HEK293 (cell line): ENCODE data around the gene RABGGTA.

Experiments
- HOXA7 ChIP-seq: sonication (generic); formaldehyde crosslinking; IDR thresholded peaks from 2 replicates; pipeline ENCODE4 v1.8.1; 2022; ENCODE audit warnings: missing genetic modification reagents, borderline replicate concordance
- MEIS1 ChIP-seq: sonication (generic); formaldehyde crosslinking; IDR thresholded peaks from 2 replicates; pipeline ENCODE4 v1.8.1; 2022; ENCODE audit warnings: missing genetic modification reagents, mild to moderate bottlenecking, borderline replicate concordance
- SCRT2 ChIP-seq: fragments of 450-650 bp; formaldehyde crosslinking; IDR thresholded peaks from 2 replicates; pipeline ENCODE4 v1.5.1; 2016; ENCODE audit warnings: missing biosample characterization, missing genetic modification characterization
- ZNF202 ChIP-seq: fragments of 450-650 bp; formaldehyde crosslinking; IDR thresholded peaks from 2 replicates; pipeline ENCODE4 v1.5.1; 2016; ENCODE audit warnings: missing biosample characterization, missing genetic modification characterization, borderline replicate concordance
- ZNF324 ChIP-seq: fragments of 450-650 bp; formaldehyde crosslinking; IDR thresholded peaks from 2 replicates; pipeline ENCODE4 v1.5.1; 2016; ENCODE audit warnings: missing biosample characterization, missing genetic modification characterization
- ZNF335 ChIP-seq: fragments of 450-650 bp; formaldehyde crosslinking; conservative IDR thresholded peaks from 2 replicates; pipeline ENCODE4 v1.5.1; 2016; ENCODE audit warnings: missing biosample characterization, missing genetic modification characterization
- ZNF426 ChIP-seq: fragments of 450-650 bp; formaldehyde crosslinking; IDR thresholded peaks from 2 replicates; pipeline ENCODE4 v1.5.1; 2017; ENCODE audit warnings: missing biosample characterization, missing genetic modification characterization, mild to moderate bottlenecking, inconsistent platforms, moderate library complexity
- ZNF670 ChIP-seq: fragments of 450-650 bp; formaldehyde crosslinking; IDR thresholded peaks from 2 replicates; pipeline ENCODE4 v1.5.1; 2016; ENCODE audit warnings: missing biosample characterization, missing genetic modification characterization, low read depth
- TF ChIP-seq, protein P1 (sequence below): fragments of 450-650 bp; formaldehyde crosslinking; IDR thresholded peaks from 2 replicates; pipeline ENCODE4 v1.5.1; 2016; ENCODE audit warnings: missing biosample characterization, missing genetic modification characterization
- TF ChIP-seq, protein P2 (sequence below): fragments of 450-650 bp; formaldehyde crosslinking; IDR thresholded peaks from 2 replicates; pipeline ENCODE4 v1.5.1; 2017; ENCODE audit warnings: missing biosample characterization, mild to moderate bottlenecking, missing genetic modification characterization, moderate library complexity
- TF ChIP-seq, protein P3 (sequence below): fragments of 450-650 bp; formaldehyde crosslinking; IDR thresholded peaks from 2 replicates; pipeline ENCODE4 v1.5.1; 2016; ENCODE audit warnings: missing biosample characterization, missing genetic modification characterization
- TF ChIP-seq, protein P4 (sequence below): fragments of 450-650 bp; formaldehyde crosslinking; IDR thresholded peaks from 2 replicates; pipeline ENCODE4 v1.5.1; 2016; ENCODE audit warnings: missing biosample characterization, missing genetic modification characterization
- TF ChIP-seq, protein P5 (sequence below): fragments of 450-650 bp; IDR thresholded peaks from 2 replicates; pipeline ENCODE4 v1.5.1; 2018; ENCODE audit warnings: missing biosample characterization, mild to moderate bottlenecking, missing genetic modification characterization
- TF ChIP-seq, protein P6 (sequence below): fragments of 450-650 bp; formaldehyde crosslinking; IDR thresholded peaks from 2 replicates; pipeline ENCODE4 v1.5.1; 2017; ENCODE audit warnings: missing biosample characterization, missing genetic modification characterization

DNA sequence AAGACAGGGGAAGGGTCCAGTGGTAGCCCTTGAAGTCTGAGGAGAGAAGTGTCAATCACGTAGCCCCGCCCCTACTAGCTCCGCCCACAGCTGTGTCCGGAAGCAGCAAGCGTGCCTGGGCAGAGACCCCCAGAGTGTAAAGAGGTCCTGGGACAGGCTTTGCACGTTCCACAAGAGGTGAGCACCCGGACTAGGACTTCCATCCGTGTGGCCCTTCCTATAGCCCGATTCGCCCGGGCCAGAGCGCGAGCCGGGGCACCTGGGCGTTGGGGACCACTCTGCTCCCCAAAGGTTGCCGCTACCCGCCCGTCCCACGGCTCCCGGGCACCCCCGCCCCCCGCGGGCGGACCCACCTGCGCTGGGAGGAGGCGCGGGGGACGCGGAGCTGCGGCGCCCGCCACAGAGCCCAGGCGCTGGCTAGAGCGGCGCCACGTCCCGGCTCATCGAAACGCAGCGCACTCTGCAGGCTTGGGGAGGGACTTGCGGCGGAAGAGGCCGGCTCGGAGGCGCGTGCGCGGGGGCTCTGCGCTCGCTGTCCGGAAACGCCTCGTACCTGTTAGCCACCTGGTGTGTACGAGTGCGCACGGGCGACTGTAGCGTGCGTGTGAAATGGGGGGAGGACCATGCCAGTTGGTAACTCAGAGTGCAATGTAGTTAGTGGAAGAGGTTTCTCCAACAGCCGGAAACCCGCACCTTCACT is at the start of gene RABGGTA:
- TF ChIP-seq, protein P1, sequence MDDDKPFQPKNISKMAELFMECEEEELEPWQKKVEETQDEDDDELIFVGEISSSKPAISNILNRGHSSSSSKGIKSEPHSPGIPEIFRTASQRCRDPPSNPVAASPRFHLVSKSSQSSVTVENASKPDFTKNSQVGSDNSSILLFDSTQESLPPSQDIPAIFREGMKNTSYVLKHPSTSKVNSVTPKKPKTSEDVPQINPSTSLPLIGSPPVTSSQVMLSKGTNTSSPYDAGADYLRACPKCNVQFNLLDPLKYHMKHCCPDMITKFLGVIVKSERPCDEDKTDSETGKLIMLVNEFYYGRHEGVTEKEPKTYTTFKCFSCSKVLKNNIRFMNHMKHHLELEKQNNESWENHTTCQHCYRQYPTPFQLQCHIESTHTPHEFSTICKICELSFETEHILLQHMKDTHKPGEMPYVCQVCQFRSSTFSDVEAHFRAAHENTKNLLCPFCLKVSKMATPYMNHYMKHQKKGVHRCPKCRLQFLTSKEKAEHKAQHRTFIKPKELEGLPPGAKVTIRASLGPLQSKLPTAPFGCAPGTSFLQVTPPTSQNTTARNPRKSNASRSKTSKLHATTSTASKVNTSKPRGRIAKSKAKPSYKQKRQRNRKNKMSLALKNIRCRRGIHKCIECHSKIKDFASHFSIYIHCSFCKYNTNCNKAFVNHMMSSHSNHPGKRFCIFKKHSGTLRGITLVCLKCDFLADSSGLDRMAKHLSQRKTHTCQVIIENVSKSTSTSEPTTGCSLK (tag by site-specific recombination) = no peak
- TF ChIP-seq, protein P2, sequence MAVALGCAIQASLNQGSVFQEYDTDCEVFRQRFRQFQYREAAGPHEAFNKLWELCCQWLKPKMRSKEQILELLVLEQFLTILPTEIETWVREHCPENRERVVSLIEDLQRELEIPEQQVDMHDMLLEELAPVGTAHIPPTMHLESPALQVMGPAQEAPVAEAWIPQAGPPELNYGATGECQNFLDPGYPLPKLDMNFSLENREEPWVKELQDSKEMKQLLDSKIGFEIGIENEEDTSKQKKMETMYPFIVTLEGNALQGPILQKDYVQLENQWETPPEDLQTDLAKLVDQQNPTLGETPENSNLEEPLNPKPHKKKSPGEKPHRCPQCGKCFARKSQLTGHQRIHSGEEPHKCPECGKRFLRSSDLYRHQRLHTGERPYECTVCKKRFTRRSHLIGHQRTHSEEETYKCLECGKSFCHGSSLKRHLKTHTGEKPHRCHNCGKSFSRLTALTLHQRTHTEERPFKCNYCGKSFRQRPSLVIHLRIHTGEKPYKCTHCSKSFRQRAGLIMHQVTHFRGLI = no peak
- TF ChIP-seq SCRT2 (tag by site-specific recombination) (peak; percentile 94), ZNF324 (tag by site-specific recombination) (0 out of 2 replicates have a peak, but pooled peaks have one; percentile 22), HOXA7 (CRISPR knock-in tag) (no peak), MEIS1 (no peak), ZNF335 (tag by site-specific recombination) (peak; percentile 70; the same call in 1 of the 2 replicates), ZNF426 (no peak), ZNF670 (no peak), ZNF202 (tag by site-specific recombination) (no peak)
- TF ChIP-seq, protein P3, sequence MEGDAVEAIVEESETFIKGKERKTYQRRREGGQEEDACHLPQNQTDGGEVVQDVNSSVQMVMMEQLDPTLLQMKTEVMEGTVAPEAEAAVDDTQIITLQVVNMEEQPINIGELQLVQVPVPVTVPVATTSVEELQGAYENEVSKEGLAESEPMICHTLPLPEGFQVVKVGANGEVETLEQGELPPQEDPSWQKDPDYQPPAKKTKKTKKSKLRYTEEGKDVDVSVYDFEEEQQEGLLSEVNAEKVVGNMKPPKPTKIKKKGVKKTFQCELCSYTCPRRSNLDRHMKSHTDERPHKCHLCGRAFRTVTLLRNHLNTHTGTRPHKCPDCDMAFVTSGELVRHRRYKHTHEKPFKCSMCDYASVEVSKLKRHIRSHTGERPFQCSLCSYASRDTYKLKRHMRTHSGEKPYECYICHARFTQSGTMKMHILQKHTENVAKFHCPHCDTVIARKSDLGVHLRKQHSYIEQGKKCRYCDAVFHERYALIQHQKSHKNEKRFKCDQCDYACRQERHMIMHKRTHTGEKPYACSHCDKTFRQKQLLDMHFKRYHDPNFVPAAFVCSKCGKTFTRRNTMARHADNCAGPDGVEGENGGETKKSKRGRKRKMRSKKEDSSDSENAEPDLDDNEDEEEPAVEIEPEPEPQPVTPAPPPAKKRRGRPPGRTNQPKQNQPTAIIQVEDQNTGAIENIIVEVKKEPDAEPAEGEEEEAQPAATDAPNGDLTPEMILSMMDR (tag by site-specific recombination) = peak; percentile 96
- TF ChIP-seq, protein P4, sequence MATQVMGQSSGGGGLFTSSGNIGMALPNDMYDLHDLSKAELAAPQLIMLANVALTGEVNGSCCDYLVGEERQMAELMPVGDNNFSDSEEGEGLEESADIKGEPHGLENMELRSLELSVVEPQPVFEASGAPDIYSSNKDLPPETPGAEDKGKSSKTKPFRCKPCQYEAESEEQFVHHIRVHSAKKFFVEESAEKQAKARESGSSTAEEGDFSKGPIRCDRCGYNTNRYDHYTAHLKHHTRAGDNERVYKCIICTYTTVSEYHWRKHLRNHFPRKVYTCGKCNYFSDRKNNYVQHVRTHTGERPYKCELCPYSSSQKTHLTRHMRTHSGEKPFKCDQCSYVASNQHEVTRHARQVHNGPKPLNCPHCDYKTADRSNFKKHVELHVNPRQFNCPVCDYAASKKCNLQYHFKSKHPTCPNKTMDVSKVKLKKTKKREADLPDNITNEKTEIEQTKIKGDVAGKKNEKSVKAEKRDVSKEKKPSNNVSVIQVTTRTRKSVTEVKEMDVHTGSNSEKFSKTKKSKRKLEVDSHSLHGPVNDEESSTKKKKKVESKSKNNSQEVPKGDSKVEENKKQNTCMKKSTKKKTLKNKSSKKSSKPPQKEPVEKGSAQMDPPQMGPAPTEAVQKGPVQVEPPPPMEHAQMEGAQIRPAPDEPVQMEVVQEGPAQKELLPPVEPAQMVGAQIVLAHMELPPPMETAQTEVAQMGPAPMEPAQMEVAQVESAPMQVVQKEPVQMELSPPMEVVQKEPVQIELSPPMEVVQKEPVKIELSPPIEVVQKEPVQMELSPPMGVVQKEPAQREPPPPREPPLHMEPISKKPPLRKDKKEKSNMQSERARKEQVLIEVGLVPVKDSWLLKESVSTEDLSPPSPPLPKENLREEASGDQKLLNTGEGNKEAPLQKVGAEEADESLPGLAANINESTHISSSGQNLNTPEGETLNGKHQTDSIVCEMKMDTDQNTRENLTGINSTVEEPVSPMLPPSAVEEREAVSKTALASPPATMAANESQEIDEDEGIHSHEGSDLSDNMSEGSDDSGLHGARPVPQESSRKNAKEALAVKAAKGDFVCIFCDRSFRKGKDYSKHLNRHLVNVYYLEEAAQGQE (tag by site-specific recombination) = peak; percentile 60; the same call in 1 of the 2 replicates
- TF ChIP-seq, protein P5, sequence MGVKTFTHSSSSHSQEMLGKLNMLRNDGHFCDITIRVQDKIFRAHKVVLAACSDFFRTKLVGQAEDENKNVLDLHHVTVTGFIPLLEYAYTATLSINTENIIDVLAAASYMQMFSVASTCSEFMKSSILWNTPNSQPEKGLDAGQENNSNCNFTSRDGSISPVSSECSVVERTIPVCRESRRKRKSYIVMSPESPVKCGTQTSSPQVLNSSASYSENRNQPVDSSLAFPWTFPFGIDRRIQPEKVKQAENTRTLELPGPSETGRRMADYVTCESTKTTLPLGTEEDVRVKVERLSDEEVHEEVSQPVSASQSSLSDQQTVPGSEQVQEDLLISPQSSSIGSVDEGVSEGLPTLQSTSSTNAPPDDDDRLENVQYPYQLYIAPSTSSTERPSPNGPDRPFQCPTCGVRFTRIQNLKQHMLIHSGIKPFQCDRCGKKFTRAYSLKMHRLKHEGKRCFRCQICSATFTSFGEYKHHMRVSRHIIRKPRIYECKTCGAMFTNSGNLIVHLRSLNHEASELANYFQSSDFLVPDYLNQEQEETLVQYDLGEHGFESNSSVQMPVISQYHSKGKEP (tag by site-specific recombination) = no peak
- TF ChIP-seq, protein P6, sequence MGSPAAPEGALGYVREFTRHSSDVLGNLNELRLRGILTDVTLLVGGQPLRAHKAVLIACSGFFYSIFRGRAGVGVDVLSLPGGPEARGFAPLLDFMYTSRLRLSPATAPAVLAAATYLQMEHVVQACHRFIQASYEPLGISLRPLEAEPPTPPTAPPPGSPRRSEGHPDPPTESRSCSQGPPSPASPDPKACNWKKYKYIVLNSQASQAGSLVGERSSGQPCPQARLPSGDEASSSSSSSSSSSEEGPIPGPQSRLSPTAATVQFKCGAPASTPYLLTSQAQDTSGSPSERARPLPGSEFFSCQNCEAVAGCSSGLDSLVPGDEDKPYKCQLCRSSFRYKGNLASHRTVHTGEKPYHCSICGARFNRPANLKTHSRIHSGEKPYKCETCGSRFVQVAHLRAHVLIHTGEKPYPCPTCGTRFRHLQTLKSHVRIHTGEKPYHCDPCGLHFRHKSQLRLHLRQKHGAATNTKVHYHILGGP (tag by site-specific recombination) = no peak
